Measurements from ENCODE around the gene AUTS2.

Gene AUTS2

GRCh38 chr7:70189776-70190175, 591.5 kb downstream of the AUTS2 start:
- no peak for DNase-seq (ENCODE audit: low read depth)

DNA sequence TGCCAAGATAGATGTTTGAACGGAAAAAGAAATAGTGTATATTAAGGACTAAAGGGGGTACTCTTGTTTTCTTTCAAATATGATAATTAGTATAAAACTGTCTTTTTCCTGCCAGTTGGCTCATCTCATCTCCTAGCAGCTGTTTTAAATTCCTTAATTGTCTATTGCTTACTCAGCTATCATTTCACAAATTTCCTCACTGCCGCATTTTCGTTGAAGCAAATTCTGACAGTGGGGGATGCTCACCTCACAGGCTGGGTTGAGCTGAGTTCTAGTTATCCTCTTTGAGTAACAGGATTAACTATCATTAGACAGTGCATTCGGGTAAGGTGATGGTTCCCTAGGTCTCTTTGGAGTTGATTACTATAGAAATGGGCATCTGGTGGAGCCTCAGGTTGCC, 592.0 kb downstream of the AUTS2 start:
- no peak for DNase-seq (ENCODE audit: low read depth)

DNA sequence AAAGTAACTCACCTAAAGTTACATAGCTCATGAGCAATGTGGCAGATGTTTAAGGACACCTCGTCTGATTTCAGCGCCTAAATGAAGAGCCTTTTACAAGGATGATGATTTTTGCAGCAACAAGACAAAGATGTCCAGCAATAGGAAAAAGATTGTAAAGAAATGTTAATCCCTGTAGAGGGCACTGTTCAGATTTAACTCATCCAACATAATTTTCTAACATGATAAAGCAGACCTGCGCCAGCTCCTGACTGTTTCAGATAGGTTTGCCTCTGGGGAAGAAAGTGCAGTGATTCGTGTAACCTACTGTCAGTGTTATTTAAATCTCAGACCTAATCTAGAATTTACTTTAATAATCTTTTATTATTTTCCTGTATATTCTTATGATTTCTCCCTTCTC, 595.2 kb downstream of the AUTS2 start:
- DNase-seq (ENCODE audit: low read depth): no peak

DNA sequence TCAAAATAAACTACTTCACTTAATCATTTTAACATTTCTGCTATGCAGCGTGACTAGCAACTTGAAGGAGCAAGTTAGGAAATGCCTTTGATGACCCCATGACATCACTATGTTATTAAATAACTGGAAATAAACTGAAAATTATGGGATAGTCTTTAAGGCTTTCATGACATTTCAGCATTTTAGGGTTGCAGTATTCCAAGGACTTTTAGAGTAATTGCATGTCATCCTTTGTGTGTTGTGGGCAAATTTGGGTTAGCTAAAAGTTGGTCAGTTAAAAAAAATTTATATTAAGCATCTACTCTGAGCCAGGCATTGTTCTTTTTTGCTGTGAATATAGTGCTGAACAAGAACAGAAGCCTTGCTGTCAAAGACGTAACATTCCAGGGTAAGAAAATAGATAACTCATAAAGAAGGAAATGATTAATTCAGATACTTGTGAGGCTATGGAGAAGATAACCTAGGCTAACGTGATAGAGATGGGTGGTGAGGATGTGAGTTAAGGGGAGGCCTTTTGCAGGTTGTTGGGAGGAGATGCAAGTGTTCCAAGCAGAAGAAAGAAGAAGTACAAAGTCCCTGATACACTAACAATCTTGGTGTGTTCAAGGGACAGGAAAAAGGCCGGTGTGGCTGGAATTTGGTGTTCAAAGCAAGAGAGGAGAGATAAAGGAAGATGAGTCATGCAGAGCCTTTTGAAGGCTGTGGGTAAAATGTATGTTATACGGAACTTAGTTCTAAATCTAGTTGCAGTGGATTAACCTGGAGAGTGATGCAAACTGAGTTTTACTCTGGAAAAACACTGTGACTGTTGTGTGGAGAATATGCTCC, 610.2 kb downstream of the AUTS2 start:
- DNase-seq (ENCODE audit: low read depth): no peak

DNA sequence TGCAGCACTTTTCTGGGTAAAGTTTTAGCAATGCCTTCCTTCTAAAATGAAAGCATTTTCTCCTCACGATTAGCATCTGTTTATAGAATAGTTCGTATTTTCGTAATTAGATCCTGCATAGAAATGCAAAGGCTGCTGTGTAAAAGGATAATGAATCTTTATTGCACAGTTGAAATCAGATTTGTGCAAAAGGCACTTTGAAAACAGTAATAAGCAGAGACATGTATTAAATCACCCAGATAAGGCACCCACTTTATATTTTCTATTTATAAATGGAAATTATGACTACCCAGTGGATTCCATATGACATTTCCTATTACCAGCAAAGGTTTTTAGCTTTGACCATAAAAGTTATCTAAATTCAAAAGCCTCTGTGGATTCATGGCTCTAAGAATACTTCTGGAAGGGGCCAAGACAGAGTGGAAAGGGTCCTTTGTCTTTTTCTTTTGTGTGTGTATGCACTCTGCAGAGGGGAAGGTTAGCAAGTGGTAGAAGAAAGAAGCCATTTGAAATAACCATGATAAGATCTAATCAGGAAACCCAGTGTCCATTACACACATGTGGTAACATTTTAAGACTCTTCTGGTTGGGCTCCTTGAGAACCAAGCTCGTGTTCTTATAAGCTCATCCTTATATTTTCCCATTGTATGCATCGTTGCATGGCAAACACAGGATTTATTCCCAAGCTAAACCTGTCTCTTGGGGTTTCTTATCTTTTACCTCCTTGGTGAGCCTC, 612.1 kb downstream of the AUTS2 start:
- DNase-seq (ENCODE audit: low read depth): no peak

GRCh38 chr7:70210936-70211310, 612.6 kb downstream of the AUTS2 start:
- no peak for DNase-seq (ENCODE audit: low read depth)

- no peak for DNase-seq (ENCODE audit: low read depth)
Measured at GRCh38 chr7:70212281-70212680, 614.0 kb downstream of the AUTS2 start.

GRCh38 chr7:70214071-70214470, 615.8 kb downstream of the AUTS2 start:
- DNase-seq (ENCODE audit: low read depth): no peak

GRCh38 chr7:70215491-70215890, 617.2 kb downstream of the AUTS2 start:
- no peak for DNase-seq (ENCODE audit: low read depth)

GRCh38 chr7:70217571-70217970, 619.3 kb downstream of the AUTS2 start:
- DNase-seq (ENCODE audit: low read depth): no peak

DNA sequence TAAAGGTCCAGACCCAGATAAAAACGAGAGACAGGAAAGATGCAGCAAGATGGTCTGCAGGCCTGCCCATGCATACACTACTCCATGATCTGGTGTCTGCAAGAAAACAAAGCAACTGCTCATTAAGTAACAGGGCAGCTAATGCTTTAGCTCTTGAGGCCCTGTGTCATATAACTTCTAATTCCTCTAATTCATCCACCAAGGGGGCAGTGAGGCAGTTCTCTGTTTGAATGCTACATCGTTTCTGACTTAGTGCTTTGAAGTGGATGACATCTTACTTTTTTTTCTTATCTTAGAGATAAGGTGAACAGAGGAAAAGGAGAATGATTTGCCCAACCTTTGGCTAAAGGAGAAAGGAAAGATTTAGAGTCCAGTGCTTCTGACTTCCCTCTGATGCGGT, 619.7 kb downstream of the AUTS2 start:
- no peak for DNase-seq (ENCODE audit: low read depth)

DNA sequence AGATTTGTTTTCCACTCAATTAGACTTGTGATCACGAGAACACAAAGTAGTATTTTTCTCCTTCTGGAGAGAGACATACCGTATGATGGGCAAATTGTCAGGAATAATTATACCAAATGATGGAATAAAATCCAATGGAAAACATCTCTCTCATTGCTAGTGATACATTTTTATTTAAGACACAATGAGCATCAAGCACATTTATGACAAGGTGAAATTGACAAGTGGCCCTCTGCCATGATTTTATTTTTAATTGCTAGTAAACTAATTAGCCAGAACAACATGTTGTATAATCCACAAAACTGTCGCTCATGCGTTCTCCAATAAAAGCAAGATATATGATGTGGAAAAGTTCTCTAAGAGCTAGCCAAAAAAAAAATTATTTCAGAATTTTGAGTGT, 620.8 kb downstream of the AUTS2 start:
- no peak for DNase-seq (ENCODE audit: low read depth)

DNA sequence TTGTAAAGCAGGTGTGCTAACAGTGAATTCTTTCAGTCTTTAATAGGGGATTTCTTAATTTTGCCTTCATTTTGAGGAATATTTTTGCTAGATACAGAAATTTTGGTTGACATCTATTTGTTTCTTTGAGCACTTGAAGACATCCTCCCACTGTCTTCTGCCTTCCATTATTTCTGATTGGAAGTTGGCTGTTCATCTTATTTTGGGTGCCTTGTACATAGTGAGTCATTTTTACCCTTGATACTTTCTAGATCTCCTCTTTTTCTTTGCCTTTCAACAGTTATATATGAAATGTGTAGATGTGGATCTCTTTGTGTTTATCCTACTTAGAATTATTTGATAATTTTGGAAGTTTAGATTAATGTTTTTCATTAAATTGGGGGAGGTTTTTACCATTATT, 631.0 kb downstream of the AUTS2 start:
- no peak for DNase-seq (ENCODE audit: low read depth)

GRCh38 chr7:70230761-70231160, 632.5 kb downstream of the AUTS2 start:
- DNase-seq (ENCODE audit: low read depth): no peak

DNA sequence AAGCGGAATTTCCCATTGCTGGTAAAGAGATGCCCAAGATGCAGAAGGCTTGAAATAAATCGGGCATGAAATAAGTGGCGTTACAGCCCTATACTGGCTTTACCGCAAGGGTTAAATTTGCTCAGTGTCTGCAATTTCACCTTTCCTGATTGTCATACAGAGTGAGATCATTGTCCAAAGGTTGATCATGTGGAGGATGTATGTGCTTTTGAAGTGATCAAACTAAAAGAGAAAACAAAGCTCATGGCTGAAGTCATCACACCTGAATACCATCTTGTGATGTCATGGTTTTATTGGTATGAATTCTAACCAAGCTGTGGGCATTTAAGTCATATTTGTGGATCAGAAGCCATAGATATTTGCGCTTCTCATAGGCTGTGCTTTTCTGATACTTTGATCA, 635.5 kb downstream of the AUTS2 start:
- no peak for DNase-seq (ENCODE audit: low read depth)

GRCh38 chr7:70237256-70237655, 639.0 kb downstream of the AUTS2 start:
- DNase-seq (ENCODE audit: low read depth): no peak

DNA sequence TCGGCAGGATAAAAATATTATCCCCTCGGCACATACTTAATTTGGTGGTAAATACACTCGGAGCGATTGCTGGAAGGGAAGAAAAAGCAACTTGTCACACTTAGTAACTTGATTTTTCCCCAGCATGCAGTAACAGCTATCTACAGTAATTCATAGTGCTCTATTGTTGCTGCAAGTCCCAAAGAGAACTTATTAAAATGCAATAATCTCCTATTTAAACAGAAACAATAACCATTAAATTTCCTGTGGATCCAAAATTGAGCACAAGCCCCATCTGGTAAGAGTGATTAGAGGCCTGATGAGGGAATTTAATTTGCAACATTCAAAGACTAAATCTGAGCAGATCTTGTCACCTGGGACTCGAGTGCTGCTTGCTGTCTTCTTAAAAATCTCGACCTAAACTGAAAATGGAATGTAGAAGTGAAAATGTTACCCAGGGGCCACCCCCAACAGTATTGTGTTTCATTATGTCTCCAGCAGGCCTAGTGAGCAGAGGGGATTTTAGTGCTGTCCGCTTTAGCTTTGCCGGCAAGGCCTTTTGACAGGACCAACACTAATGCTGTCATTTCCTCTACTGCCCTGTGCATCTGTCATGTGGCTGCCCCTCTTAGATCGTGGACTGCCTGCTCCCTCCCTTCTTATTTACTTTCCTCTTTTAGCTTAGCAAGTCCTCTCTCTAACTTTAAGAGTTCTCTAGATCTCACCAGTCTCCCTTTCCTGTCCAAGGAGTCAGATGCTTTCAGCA, 639.7 kb downstream of the AUTS2 start:
- no peak for DNase-seq (ENCODE audit: low read depth)

DNA sequence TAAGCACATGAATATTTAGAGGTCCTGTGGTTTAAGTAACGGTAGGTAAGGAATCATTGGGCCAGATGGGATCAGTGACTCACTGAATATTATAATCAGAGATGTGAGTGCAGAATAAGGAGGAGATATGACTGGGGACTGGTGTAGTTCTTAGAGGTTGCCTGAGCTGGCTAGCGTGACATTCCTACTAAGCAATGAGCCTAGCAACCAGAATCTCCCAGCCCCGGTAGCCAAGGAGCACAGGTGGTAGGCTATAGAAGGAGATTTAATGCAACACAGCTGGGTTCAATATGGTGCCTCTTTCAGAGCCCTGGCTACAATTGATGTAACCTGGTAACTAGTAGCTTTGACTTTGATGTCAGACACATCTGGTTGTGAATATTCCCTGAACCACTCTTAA, 641.6 kb downstream of the AUTS2 start:
- no peak for DNase-seq (ENCODE audit: low read depth)

DNA sequence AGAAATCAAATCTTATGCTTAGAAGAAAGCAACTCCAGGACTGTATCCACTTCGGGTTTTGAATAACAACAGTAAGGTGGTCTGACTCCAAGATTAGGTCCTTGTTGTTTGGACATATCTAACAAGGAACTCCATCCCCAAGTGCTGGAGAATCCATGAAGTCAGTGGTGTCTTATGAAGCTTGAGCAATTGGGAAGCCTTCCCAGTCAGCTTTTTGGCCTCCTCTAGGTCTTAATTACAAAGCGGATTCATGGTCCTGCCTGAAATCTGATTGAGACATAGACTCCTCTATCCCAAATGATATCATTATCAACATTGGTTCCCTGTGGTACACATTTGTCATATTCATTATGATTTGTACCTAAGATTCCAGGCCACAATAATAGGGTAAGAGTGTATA, 642.6 kb downstream of the AUTS2 start:
- no peak for DNase-seq (ENCODE audit: low read depth)

- DNase-seq (ENCODE audit: low read depth): no peak
Measured at GRCh38 chr7:70241536-70242175, 643.4 kb downstream of the AUTS2 start.

DNA sequence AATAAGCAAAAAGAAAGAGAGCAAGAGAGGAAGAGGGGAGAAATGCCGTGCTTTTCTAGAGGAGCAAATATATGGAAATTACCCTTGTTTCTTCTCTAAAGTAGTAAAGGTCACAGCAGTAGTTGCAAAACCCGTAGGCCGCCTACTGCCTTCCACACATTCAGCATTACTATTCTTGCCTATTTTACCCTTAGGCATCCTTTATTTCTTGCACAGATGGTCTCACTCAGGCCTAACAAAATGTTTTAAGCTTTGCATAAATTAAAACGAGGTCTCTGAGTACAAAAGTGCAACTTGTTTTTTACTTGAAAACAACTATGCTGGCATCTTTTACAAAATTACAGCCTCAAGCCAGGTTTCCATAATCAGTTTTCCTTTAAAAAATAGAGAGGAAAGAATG, 644.6 kb downstream of the AUTS2 start:
- no peak for DNase-seq (ENCODE audit: low read depth)

- DNase-seq (ENCODE audit: low read depth): no peak
Measured at GRCh38 chr7:70243443-70243842, 645.2 kb downstream of the AUTS2 start.

DNA sequence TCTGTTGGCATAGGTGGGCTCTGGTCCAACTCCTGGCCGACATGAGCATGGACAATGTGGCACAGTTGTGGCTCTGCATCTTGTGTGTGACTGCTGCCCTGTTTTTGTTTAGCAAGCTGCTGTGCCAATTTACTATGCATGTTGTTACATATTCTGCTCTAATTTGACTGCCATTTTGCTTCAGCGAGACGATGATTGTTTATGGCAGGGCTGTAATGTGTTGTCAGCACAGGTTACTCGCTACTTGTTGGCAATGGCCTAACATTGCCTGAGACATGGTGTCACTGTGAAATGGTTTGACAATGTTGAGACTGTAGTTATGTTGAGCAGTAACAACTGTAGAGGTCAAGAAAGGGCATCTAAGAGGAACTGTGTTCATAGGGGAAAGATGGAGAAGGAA, 659.6 kb downstream of the AUTS2 start:
- no peak for DNase-seq (ENCODE audit: low read depth)
